ENCODE results near the gene TRNT1.

DNA sequence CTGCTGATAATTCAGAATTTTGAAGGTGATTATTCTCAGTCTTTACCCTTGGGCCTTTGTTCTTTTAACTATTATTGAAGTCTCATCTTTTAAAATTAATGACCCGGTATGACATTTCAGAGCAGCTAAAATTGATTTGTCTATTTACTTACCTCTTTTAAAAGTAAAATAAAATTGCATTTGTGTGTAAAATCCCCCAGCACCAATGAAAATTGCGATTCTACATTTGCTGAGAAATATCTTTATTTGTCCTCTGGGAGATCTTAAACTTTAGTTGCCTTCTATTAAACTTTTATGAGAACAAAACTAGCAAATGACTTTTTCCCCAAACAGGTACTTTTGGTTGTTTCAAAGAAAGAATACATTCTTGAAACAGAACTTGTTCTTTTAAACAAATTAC, 9.1 kb upstream of the TRNT1 start:
- TF ChIP-seq EZH2phosphoT487 (IDR thresholded peaks at IDR 0.05; ENCODE audit: borderline replicate concordance) = no peak
- TF ChIP-seq, protein P1, sequence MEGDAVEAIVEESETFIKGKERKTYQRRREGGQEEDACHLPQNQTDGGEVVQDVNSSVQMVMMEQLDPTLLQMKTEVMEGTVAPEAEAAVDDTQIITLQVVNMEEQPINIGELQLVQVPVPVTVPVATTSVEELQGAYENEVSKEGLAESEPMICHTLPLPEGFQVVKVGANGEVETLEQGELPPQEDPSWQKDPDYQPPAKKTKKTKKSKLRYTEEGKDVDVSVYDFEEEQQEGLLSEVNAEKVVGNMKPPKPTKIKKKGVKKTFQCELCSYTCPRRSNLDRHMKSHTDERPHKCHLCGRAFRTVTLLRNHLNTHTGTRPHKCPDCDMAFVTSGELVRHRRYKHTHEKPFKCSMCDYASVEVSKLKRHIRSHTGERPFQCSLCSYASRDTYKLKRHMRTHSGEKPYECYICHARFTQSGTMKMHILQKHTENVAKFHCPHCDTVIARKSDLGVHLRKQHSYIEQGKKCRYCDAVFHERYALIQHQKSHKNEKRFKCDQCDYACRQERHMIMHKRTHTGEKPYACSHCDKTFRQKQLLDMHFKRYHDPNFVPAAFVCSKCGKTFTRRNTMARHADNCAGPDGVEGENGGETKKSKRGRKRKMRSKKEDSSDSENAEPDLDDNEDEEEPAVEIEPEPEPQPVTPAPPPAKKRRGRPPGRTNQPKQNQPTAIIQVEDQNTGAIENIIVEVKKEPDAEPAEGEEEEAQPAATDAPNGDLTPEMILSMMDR (IDR thresholded peaks at IDR 0.05 in 2 of 3, conservative IDR thresholded peaks at IDR 0.05 in 1 of 3; ENCODE audit: borderline replicate concordance in 1 of 3, insufficient read depth in 1 of 3, low read depth in 2 of 3, low read length in 2 of 3) = no peak
- TF ChIP-seq ZNF274 (IDR thresholded peaks at IDR 0.05; ENCODE audit: low read depth, low read length) = no peak
- TF ChIP-seq RAD21 (IDR thresholded peaks at IDR 0.05; ENCODE audit: low read depth) = no peak
- TF ChIP-seq JUND (IDR thresholded peaks at IDR 0.05) = no peak
- TF ChIP-seq YY1 (IDR thresholded peaks at IDR 0.05; ENCODE audit: extremely low read depth, insufficient replicate concordance, low read depth, low read length) = no peak
- TF ChIP-seq, protein P2, sequence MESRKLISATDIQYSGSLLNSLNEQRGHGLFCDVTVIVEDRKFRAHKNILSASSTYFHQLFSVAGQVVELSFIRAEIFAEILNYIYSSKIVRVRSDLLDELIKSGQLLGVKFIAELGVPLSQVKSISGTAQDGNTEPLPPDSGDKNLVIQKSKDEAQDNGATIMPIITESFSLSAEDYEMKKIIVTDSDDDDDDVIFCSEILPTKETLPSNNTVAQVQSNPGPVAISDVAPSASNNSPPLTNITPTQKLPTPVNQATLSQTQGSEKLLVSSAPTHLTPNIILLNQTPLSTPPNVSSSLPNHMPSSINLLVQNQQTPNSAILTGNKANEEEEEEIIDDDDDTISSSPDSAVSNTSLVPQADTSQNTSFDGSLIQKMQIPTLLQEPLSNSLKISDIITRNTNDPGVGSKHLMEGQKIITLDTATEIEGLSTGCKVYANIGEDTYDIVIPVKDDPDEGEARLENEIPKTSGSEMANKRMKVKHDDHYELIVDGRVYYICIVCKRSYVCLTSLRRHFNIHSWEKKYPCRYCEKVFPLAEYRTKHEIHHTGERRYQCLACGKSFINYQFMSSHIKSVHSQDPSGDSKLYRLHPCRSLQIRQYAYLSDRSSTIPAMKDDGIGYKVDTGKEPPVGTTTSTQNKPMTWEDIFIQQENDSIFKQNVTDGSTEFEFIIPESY (IDR thresholded peaks at IDR 0.05; ENCODE audit: extremely low read depth, insufficient replicate concordance, low read length) = no peak
- TF ChIP-seq, protein P3, sequence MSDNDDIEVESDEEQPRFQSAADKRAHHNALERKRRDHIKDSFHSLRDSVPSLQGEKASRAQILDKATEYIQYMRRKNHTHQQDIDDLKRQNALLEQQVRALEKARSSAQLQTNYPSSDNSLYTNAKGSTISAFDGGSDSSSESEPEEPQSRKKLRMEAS (IDR thresholded peaks at IDR 0.05) = no peak
- TF ChIP-seq CEBPB (IDR thresholded peaks at IDR 0.05; ENCODE audit: low read depth) = no peak
- TF ChIP-seq POLR2A (IDR thresholded peaks at IDR 0.05; ENCODE audit: borderline replicate concordance, extremely low read depth, insufficient read depth, insufficient read length) = no peak
- TF ChIP-seq, protein P4, sequence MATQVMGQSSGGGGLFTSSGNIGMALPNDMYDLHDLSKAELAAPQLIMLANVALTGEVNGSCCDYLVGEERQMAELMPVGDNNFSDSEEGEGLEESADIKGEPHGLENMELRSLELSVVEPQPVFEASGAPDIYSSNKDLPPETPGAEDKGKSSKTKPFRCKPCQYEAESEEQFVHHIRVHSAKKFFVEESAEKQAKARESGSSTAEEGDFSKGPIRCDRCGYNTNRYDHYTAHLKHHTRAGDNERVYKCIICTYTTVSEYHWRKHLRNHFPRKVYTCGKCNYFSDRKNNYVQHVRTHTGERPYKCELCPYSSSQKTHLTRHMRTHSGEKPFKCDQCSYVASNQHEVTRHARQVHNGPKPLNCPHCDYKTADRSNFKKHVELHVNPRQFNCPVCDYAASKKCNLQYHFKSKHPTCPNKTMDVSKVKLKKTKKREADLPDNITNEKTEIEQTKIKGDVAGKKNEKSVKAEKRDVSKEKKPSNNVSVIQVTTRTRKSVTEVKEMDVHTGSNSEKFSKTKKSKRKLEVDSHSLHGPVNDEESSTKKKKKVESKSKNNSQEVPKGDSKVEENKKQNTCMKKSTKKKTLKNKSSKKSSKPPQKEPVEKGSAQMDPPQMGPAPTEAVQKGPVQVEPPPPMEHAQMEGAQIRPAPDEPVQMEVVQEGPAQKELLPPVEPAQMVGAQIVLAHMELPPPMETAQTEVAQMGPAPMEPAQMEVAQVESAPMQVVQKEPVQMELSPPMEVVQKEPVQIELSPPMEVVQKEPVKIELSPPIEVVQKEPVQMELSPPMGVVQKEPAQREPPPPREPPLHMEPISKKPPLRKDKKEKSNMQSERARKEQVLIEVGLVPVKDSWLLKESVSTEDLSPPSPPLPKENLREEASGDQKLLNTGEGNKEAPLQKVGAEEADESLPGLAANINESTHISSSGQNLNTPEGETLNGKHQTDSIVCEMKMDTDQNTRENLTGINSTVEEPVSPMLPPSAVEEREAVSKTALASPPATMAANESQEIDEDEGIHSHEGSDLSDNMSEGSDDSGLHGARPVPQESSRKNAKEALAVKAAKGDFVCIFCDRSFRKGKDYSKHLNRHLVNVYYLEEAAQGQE (IDR thresholded peaks at IDR 0.05; ENCODE audit: low read depth) = no peak
